ENCODE data around the gene MIEF2.
"Not testable (repeated sequence)": the region's sequence is repeated elsewhere in the genome, so short reads cannot be mapped to it uniquely, and the experiment has no call there.

Gene MIEF2, protein sequence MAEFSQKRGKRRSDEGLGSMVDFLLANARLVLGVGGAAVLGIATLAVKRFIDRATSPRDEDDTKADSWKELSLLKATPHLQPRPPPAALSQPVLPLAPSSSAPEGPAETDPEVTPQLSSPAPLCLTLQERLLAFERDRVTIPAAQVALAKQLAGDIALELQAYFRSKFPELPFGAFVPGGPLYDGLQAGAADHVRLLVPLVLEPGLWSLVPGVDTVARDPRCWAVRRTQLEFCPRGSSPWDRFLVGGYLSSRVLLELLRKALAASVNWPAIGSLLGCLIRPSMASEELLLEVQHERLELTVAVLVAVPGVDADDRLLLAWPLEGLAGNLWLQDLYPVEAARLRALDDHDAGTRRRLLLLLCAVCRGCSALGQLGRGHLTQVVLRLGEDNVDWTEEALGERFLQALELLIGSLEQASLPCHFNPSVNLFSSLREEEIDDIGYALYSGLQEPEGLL

DNA sequence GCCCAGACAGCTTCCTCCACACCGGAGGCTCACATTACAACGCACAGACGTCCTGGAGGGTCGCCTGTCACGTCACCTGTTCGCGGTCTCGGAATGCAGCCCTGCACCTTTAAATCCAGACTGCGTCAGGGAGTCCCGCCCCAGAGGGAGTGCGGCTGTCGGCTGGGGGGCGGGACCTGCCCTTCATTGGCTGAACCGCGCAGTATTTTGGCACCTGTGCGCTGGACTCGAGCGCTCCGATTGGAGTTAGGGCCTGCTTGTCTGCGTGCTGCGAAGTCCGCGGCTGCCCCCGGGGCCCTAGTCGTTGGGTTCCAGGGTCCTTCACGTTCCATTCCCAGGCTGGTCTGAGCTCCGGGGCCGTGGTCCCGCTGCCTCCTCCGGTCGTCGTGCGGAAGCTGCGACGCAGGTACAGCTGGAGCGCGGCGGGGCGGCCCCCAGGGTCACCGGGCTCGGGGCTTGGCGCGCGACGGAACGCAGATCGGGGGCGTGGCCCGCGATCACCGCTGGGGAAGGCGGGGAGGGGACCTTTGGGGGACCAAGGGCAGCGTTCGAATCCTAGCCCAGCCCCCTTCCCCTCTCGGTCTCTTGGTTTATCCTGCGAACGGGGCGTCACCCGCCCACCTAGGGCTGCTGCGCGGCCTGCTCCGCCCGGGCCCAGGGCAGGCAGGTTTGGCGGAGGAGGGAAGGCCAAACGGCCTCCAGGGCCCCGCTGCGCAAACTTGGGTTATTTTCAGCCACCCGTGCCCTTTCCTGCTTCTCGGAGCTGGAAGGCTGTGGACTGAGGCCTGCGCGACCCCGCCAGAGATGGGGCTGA lies at the start of gene MIEF2:
Gene MIEF2, plus strand, starts transcription at position 331 of the 814 bp plus-strand sequence. CDS start 2,059 bp downstream, outside the sequence.
- peak; percentile 92 to 99 (median 97) for DNase-seq
- intact Hi-C loops (cut with DNase I): no loop called here

- intact Hi-C loops (cut with DNase I): no loop called here
- DNase-seq: peak in 11 of 42 donors; percentile 10 to 68 (median 36)
These were observed 46.7 kb upstream of the MIEF2 start for GRCh38 chr17:18213666-18214270.

- intact Hi-C loops (cut with DNase I); DNase-seq: not testable (repeated sequence)
These were observed 43.6 kb upstream of the MIEF2 start for GRCh38 chr17:18216906-18217305.

DNA sequence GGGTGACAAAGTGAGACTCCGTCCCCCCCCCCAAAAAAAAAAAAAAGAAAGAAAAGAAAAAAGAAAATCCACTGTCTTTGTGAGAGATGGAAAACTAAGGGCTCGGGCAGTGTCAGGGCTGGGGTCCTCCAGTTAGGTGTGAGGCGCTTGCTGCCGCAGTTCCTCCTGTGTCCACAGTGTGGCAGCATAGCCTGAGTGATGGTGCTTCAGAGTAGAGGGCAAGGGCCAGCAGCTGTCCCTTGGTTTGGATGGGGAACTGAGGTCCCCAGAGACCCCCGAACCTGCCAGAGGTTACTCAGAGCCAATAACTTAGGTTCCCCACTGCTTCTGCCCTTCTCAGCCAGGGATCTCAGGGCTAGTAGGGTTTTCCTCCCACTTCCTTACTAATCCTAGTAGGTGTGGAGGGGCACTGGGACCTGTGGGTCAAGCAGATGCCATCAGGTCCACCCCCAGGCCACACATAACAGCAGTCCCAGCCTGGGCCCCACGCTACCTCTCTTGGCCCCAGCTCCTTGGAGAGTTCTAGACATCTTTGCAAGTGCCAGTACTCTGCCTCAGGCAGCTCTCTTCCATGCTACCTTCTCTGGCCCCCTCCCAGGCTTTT lies 42.9 kb upstream of the MIEF2 start:
- peak; percentile 51 to 94 (median 84) for DNase-seq
- intact Hi-C loops (cut with DNase I): no loop called here

GRCh38 chr17:18218756-18219415 lies 41.6 kb upstream of the MIEF2 start:
- no peak for DNase-seq
- intact Hi-C loops (cut with DNase I): no loop called here

DNA sequence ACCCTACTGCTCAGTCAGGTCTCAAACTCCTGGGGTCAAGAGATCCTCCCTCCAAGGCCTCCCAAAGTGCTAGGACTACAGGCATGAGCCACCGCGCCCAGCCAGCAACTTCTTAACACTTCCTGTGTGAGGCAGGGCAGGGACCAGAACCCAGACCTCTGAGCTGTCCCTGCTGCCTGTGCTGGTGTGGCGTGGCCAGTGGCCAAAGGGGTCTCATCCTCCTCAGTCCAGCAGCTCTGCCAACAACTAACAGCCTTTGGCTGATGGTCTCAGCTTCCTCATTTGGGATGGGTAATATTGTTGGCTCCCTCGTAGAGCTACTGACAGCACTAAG lies 36.4 kb upstream of the MIEF2 start:
- intact Hi-C loops (cut with DNase I): loop anchor here (5.0 kb wide), 1 partner anchor 37 kb away; no protein-coding TSS in a partner anchor
- no peak for DNase-seq

- no peak for DNase-seq
- intact Hi-C loops (cut with DNase I): loop anchor here (5.0 kb wide), 1 partner anchor 37 kb away; no protein-coding TSS in a partner anchor
These were observed 35.9 kb upstream of the MIEF2 start for GRCh38 chr17:18224387-18225120.

DNA sequence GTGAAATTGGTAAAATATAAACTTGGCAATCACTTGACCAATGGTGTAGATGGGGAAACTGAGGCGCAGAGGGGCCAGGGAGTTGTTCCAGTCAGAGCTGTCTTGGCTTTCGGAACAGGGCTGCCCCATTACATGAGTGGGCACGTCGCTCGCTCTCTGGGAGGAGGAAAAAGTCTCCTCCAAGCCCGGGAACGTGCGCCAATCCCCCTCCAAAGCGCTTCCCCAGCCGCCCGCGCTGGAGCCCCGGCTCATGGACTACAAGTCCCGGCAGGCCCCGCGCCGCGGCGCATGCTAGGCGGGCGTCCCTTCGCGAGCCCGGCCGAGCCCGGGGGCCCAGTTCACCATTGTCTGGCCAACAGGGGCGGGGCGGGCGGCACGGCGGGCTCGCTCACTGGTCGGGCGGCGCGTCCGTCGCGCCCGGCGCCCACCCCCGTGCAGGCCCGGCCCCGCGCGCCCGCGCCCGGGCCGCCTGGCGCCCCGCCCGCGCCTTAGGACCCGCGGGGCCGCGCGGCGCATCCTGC lies 35.3 kb upstream of the MIEF2 start, which contains the start of gene LLGL1:
Gene LLGL1, plus strand, starts transcription at position 515 of the 521 bp plus-strand sequence. CDS start 48 bp downstream, outside the sequence.
- intact Hi-C loops (cut with DNase I): no loop called here

GRCh38 chr17:18225642-18226283 lies 34.7 kb upstream of the MIEF2 start:
- intact Hi-C loops (cut with DNase I): no loop called here
- peak in 7 of 42 donors; percentile 4 to 54 (median 29) for DNase-seq

More for the DNA sequence above, 35.3 kb upstream of the MIEF2 start, which contains the start of gene LLGL1:
- peak; percentile 89 to 99 (median 97) for DNase-seq

GRCh38 chr17:18226284-18226945 lies 34.0 kb upstream of the MIEF2 start:
- intact Hi-C loops (cut with DNase I): no loop called here
- DNase-seq: peak in 1 of 42 donors; percentile 10

- intact Hi-C loops (cut with DNase I): no loop called here
These were observed 32.8 kb upstream of the MIEF2 start for GRCh38 chr17:18227635-18228034.

DNA sequence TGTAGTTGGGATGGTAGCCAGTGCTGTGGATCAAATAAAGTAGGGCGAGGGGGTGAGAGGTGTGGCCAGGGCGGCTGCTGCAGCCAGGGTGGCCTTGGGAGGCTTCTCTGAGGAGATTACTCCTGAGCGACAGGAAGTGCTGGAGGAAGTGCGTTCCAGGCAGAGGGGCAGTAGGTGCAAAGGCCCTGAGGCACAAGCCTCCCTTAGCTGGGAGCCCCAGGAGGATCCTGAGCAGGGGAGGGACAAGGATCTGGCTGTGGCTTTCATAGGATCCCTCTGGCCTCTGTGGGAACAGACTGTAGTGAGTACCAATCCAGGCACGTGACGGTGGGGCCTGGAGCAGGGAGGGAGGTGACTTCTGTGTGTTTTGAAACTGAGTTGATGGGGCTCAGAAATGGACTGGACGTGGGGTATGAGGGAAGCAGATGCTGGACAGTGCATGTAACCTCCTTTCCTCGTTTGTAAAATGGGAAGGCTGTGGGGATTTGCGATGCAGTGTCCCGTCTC lies 32.2 kb upstream of the MIEF2 start:
- DNase-seq: peak in 3 of 42 donors; percentile 31 to 59 (median 37)
- intact Hi-C loops (cut with DNase I): no loop called here

More at GRCh38 chr17:18227635-18228034, 32.8 kb upstream of the MIEF2 start:
- DNase-seq: no peak

- intact Hi-C loops (cut with DNase I): no loop called here
These were observed 31.2 kb upstream of the MIEF2 start for GRCh38 chr17:18229254-18229653.

GRCh38 chr17:18229771-18230170 lies 30.7 kb upstream of the MIEF2 start:
- intact Hi-C loops (cut with DNase I): no loop called here
- DNase-seq: no peak

More at GRCh38 chr17:18229254-18229653, 31.2 kb upstream of the MIEF2 start:
- no peak for DNase-seq

DNA sequence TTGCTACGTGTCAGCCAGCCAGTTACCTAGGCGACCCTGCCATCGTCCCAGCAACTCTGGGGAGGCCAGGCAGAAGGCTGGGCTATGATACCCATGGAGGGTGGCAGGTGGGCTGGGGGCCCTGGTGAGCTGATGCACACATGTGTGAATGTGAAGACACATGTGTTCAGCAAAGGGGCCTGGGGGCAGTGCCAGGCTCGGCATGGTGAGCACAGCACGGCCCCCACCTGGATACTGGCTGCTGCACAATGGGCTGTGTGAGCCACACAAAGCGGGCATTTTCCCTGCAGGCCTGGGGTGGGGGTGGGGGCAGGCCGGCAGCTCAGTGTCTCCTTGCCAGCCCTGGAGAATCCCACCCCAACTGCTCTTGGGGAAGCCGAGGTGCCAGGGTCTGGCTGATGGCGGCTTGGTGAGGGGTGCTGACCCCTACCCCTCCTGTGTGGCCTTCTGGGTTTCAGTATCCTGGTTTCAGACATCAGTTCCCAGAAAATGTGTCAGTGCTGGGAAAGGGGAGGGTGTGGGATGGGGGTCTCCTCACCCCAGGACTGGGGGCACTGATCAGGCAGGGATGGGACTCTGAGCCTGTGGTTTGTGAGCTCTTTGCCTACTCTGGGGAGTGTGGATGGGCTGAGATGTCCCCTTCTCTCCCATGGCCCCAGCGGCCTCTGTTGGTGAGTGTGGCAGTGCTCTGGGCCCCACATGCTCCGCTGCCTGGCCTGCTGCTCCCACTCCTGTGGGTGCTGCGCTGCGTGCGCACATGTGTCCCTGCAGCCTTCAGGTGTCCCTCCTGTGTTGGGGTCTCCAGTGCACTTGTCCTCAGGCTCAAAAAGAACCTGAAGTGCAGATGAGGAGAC lies 29.9 kb upstream of the MIEF2 start:
- DNase-seq: peak; percentile 58 to 91 (median 80)
- intact Hi-C loops (cut with DNase I): no loop called here

All from head of caudate nucleus (tissue), 42 donors.